ENCODE measurements around the gene NRARP.

Gene NRARP

DNA sequence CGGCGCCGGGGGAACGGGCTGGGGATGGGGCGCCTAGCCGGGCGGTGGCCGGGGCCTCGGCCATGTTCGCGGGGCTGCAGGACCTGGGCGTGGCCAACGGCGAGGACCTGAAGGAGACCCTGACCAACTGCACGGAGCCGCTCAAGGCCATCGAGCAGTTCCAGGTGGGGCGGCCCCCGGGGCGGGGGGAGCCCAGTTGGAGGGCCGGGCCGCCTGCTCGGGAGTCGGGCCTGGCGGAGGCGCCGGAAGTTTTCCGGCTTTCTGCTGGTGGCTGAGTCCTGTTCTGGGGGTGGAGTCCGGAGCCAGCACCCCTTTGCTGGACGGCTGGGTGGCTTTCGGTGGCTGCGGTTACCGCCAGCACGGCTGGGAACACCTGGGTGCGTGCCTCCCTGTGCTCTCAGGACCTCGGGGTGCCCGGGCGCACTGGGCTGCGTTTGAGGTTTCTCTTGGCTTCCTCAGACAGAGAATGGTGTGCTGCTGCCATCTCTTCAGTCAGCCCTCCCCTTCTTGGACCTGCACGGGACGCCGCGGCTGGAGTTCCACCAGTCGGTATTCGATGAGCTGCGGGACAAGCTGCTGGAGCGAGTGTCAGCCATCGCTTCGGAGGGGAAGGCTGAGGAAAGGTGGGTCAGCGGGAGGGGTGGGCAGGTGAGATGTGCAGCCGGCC lies 46.5 kb downstream of the NRARP start:
- no peak for DNase-seq

DNA sequence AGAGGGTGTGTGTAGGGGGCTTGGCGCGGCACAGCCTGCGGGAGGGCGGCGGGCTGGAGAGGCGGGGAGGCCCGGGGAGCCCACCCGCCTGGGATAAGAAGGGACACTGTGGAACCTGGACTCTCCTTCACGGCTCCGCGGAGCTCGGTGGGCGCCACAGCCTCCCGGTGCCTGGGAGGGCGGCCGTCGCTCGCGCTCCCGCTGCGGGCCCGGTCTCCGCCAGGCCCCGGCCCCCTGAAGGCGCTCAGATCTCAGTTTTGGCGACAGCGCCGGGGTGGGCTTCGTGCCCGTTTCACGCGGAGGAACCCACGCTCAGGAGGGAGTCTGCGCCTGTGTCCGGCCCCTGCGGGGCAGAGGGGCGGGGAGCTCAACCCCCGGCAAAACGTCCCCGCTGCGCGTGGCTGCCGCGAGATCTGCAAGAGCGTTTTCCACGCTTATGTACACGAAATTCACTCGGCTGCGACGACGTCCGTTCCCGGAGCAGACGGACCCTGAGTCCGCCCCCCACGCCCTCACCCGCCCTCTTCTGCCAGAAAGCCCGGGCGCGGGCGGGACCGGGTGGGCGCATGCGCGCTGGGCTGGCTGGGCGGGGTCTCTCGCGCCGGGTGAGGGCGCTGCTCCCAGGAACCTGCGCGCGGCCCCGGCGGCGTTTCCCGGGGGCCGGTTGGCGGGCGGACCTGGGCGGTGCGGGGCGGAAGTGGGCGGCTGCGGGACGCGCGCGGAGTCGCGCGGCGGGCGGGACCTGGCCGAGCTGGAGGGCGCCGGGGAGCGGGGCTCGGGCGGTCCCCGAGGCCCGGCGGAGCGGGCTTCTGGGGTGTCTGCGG lies 47.2 kb downstream of the NRARP start, which contains the start of gene NELFB:
NELFB (plus strand) TSS at position 704 of the 824 bp plus-strand sequence.
- DNase-seq, result peak; percentile 96

DNA sequence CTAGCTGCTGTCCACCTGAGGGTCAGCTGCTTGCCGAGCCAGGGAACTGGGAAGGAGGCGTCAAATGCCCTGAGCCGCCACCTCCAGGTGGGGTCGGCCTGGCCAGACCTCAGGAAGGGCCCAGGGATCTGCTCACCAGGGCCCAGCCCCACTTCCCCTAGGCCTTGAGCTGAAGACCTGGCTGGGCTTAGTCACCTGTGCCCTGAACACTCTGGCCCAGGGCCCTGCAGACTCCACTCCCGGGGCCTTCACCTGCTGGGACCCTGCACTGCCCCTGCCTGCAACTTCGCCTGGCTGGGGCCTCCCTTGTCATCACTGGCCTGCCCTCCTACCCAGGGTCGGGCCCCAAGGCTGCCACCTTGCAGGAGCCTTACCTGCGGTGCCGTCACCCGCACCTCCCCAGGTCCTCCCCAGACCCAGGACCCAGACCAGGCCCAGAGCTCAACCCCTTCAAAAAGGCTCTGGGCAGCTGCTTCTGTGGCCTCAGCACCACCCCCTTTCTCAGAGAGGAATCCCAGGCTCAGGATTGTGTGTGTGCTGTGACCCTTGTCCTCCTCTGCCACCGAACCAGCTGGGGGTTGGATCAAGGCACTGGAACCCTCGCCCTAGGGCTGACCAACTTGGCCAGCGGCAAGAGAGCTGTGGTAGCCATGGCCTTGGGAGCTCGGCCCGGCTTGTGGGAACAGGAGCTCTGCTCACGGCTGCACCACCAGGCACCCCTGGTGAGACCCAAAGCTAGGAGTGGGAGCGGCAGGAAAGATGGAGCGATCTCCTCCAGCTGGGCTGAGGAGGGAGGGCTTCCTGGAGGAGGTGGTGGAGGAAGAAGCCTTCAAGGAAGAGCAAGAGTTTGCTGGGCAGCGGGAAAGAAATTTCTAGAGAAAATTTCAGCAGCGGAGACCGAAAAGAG lies 48.1 kb downstream of the NRARP start:
- no peak for DNase-seq

DNA sequence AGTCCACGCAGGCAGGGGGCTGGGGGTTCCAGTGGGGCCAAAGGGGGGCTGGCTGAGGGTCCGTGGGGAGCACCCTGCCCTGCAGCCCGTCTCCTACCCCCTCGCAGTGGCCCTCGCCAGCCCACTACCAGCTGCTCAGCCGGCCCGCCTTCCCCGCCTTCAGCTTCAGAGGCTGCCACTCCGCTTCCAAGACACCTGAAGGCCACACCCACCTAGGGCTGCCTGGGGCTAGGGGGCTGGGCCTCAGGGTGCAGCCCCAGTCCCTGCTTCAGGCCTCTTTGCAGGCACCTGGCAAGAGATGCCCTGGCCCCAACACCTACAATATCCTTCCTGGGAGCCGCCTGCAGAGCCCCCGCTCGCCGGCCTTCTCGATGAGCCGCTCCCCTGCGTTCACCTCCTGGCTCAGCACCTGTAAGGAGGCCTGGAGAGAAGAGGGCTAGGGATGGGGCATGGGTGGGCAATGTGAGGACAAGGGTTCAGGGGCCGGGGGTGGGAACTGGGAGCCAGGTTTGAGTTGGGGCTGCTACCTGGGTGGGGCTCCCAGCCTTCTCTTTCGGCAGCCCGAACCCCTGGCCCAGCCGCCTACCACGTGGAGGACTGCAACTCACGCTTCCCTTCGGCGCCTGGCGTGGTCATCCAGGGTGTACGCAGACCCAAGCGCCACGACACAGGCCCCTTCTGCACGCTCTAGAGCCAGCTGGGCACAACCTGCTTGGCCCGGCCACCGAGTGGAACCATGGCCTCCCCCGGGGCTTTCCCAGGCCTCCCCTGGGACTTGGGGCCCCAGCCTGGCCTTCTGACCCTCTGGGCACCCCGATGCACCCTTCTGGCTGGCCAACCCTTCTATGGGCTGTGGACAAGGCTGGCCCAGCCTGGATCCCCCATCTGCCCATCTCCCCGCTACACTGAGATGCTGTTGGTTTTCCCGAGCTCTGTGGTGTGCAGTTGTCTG lies 49.2 kb downstream of the NRARP start:
- DNase-seq, result no peak

DNA sequence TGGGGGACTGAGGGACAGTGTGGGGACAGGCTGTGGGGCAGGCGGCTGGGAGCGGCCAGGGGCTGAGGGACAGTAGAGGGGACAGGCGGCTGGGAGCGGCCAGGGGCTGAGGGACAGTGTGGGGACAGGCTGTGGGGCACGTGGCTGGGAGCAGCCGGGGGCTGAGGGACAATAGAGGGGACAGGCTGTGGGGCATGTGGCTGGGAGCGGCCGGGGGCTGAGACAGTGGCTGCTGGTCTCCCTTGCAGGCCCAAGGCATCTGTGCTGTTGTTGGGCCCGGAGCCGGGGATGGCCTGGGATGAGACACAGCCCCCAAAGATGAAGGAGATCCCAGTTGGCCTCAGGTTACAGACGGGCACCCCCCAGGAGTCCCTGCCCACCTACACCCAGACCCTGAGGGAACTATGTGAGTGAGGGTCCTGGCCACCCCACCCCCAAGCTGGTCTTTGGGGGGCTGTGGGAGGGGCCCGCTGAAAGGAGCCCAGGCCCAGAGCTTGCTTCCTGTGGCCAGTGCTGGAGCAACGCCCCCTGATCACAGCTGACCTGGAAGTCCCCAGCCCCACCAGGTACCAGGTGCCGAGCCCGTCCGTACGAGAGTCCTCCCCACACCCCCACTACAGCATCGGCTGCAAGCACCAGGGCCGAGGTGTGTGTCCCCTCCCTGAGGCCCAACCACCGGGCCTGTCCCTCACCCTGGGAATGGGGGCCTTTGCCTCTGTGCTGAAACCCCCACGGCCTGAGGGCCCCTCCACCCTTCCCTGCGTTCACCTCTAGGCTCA lies 50.4 kb downstream of the NRARP start:
- no peak for DNase-seq

DNA sequence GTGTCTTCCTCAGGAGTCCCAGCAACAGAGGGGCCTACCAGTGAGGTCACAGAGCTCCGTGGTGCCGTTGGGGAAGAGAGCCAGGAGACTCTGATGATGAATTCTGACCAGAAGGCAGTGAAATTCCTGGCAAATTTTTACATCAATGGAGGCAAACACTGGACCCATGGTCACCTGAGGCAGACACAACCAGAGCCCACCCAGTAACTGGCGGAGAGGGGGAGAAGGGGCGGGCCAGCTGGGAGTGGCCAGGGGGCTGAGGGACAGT lies 50.9 kb downstream of the NRARP start, which contains the start of gene STPG3:
STPG3 (plus strand) TSS at position 93 of the 268 bp plus-strand sequence; CDS start at position 94, 1 bp downstream.
- DNase-seq, result no peak

DNA sequence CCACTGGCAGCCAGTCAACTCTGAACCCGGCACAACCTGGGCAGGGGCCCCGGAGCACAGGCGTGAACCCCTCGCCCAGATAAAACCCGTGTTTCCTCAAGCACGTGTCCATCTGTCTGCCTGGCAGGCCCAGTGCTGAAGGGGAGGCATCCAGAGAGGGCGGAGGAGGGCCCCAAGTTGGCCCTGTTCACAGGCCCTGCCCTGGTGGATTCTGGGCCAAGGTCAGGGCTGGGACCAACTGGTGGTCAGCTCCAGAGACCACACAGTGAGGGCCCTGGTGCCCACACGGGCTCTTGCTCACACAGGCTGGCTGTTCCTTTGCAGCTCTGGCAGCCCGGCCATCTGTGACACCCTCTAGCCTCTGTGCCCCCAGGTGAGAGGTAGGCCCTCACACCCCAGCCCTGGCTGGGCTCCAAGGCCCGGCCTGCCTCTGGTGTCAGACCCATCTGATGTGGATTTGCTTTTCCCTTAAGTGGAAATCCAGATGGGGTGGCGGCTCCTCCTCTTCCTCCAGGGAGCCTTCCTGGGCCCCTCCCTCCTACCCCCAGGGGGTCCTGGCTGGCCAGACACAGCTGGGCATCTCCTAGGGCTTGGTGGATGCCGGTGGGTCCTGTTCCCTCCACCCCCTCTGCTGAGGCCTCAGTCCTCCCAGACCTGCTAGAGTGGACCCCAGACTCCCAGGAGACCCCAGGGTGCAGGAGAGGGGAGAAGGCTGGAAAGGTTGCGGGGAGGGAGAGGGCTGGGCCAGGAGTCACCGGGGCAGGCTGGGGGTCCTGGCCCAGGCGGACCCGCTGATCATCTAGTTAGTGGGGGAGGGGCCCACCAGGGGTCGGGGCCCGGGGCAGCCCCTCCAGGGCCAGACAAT lies 51.5 kb downstream of the NRARP start:
- DNase-seq, result no peak
